ENCODE data around the gene PCGF2. TPM values are rescaled to one million over a fixed set of nuclear protein-coding genes. Genes with fewer than 3 reads are reported as not detected.

PCGF2 gene
- total and polyA plus RNA-seq, 9 of the 15 experiments (the other 6 are each of a cell fraction or from before 2014, with no cell fraction given), result 1.3 to 33.4 (median 7.0) TPM

- TF ChIP-seq ERF (CRISPR knock-in tag; IDR thresholded peaks at IDR 0.05) (peak; percentile 77; the same call in 1 of the 2 replicates), TFAP4 (CRISPR knock-in tag; IDR thresholded peaks at IDR 0.05; ENCODE audit: borderline replicate concordance) (peak; percentile 35; the same call in 1 of the 2 replicates), POLR2A (conservative IDR thresholded peaks at IDR 0.05) (no peak; the same call in 1 of the 2 replicates), SPI1 (IDR thresholded peaks at IDR 0.05; ENCODE audit: borderline replicate concordance, low read depth, low read length) (no peak), MAX (CRISPR knock-in tag; IDR thresholded peaks at IDR 0.05) (no peak), THAP12 (CRISPR knock-in tag; IDR thresholded peaks at IDR 0.05) (0 out of 2 replicates have a peak, but pooled peaks have one; percentile 59), MTA1 (IDR thresholded peaks at IDR 0.05; ENCODE audit: borderline replicate concordance) (no peak), ASH1L (IDR thresholded peaks at IDR 0.05; ENCODE audit: borderline replicate concordance, low read depth, partially characterized antibody) (no peak), KDM4B (IDR thresholded peaks at IDR 0.05; ENCODE audit: borderline replicate concordance in 2 of 2, low read depth in 1 of 2) (peak in 1 of 2 experiments; percentile 58; a peak in 1 of 4 replicates), PATZ1 (CRISPR knock-in tag; IDR thresholded peaks at IDR 0.05; ENCODE audit: borderline replicate concordance) (no peak), TFAM (CRISPR knock-in tag; conservative IDR thresholded peaks at IDR 0.05) (no peak), L3MBTL2 (IDR thresholded peaks at IDR 0.05) (peak; percentile 74), FOXJ3 (CRISPR knock-in tag; IDR thresholded peaks at IDR 0.05) (no peak), ZNF740 (CRISPR knock-in tag; IDR thresholded peaks at IDR 0.05) (0 out of 2 replicates have a peak, but pooled peaks have one; percentile 20), ZNF740 (tag; IDR thresholded peaks at IDR 0.05) (no peak), HINFP (tag; conservative IDR thresholded peaks at IDR 0.05; ENCODE audit: low read depth) (no peak), PYGO2 (tag; IDR thresholded peaks at IDR 0.05) (no peak), CBX2 (IDR thresholded peaks at IDR 0.05; ENCODE audit: insufficient read depth, low read length, poor library complexity, severe bottlenecking) (no peak), SAP30 (IDR thresholded peaks at IDR 0.05; ENCODE audit: borderline replicate concordance, insufficient read depth, low read depth, low read length, poor library complexity, severe bottlenecking) (no peak)
Measured at GRCh38 chr17:38729886-38730525, 18.1 kb downstream of the PCGF2 start, which contains the start of gene CISD3 (continued).

Data from K562 (cell line).